Spinal cord (tissue), 10 donors: Measurements from ENCODE around the gene CPAMD8. TPM values are rescaled to one million over a fixed set of nuclear protein-coding genes. Genes with fewer than 3 reads are reported as not detected.
"Not testable (repeated sequence)": the region's sequence is repeated elsewhere in the genome, so short reads cannot be mapped to it uniquely, and the experiment has no call there.

Experiments
- DNase-seq, 6 donors: peaks; one replicate each; pipeline versions ENCODE4 v3.0.0 to v3.0.0-alpha.2; 2013 to 2015; ENCODE audit warnings: low spot score in 6 of 6, low read depth in 4 of 6
- H3K27ac ChIP-seq: one replicate; pipeline ENCODE4 v1.5.1; 2013; ENCODE audit warnings: low read depth, low read length, control low read depth
- H3K27me3 ChIP-seq: one replicate; pipeline ENCODE4 v1.6.1; 2013; ENCODE audit warnings: low read length; ENCODE audit not compliant: control insufficient read depth, insufficient read depth
- H3K36me3 ChIP-seq: one replicate; pipeline ENCODE4 v1.6.1; 2013; ENCODE audit warnings: low read length; ENCODE audit not compliant: control insufficient read depth, insufficient read depth
- H3K4me1 ChIP-seq: one replicate; pipeline ENCODE4 v1.6.1; 2013; ENCODE audit warnings: low read length; ENCODE audit not compliant: control insufficient read depth, insufficient read depth
- H3K4me3 ChIP-seq: one replicate; pipeline ENCODE4 v1.5.1; 2013; ENCODE audit warnings: low read depth, low read length, control low read depth
- H3K9me3 ChIP-seq: one replicate; pipeline ENCODE4 v1.6.1; 2013; ENCODE audit warnings: low read length; ENCODE audit not compliant: control insufficient read depth, insufficient read depth
- WGBS: methylation state at CpG from one replicate; pipeline ENCODE4 v1.1.5; 2013; ENCODE audit warnings: missing lambda C conversion rate; ENCODE audit not compliant: insufficient coverage; 5-methylcytosine and 5-hydroxymethylcytosine counted together
- polyA plus RNA-seq, 2 donors: library from polyadenylated mRNA; unstranded; fragments of 120-200 nt; gene quantifications; one replicate each; pipeline ENCODE4 v1.2.1, GENCODE V29; 2013; ENCODE audit not compliant: insufficient read length in 2 of 2
- total RNA-seq, 2 donors: library from RNA; depleted of rRNA in 1 of 2; stranded (reverse); fragments of 120-200 nt in 1 of 2; fragments of >200 nt in 1 of 2; gene quantifications; one replicate each; pipeline versions ENCODE4 v1.2.3 to v1.2.4, GENCODE V29; 2013 to 2014
- donor health status: healthy.

The CPAMD8 gene
- total and polyA plus RNA-seq, 4 donors = 9.7 to 117 (median 38.9) TPM

- DNase-seq = no peak
- H3K4me1 ChIP-seq = peaks cover 3% of the 10 kb centered on the region
- H3K4me3 ChIP-seq = no peak overlapping the region
- H3K27ac ChIP-seq = no peak overlapping the region
- peaks cover 78% of the 10 kb centered on the region for H3K36me3 ChIP-seq
- no peaks in the 10 kb centered on the region for H3K9me3 ChIP-seq
- no peaks in the 10 kb centered on the region for H3K27me3 ChIP-seq
- WGBS = 92% methylated on average over 11 of the region's 11 CpGs
Measured at GRCh38 chr19:16877581-16877980, 149.0 kb downstream of the CPAMD8 start.

DNA sequence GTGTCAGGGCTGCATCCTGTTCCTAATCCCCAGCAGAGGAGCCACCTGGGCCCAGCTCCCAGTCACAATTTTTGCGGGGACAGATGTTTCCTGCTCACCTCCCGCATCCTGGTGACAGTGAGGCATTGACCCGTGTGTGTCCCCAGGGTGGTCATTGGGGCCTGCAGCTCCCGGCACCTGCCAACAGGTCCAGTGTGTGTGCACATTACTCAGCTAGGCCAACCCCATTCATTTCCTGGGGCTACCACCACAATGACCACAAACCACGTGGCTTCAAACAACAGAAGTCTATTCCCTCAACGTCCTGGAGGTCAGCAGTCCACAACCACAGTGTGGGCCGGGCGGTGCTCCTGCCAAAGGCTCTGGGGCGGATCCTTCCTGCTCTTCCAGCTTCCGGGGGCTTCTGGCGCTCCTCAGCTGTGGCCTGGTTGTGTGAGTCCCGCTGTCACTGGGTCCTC is 149.7 kb downstream of the CPAMD8 start:
- peaks cover 3% of the 10 kb centered on the region for H3K4me1 ChIP-seq
- H3K36me3 ChIP-seq = peaks cover 84% of the 10 kb centered on the region
- H3K27me3 ChIP-seq = no peaks in the 10 kb centered on the region
- WGBS = 93% methylated on average over 12 of the region's 12 CpGs
- H3K4me3 ChIP-seq = no peak overlapping the region
- H3K9me3 ChIP-seq = no peaks in the 10 kb centered on the region
- DNase-seq = no peak
- no peak overlapping the region for H3K27ac ChIP-seq

GRCh38 chr19:16875584-16876555 is 150.7 kb downstream of the CPAMD8 start:
- peaks cover 89% of the 10 kb centered on the region for H3K36me3 ChIP-seq

GRCh38 chr19:16874978-16875299 is 151.7 kb downstream of the CPAMD8 start:
- not testable (repeated sequence) for H3K4me1 ChIP-seq, DNase-seq, H3K4me3 ChIP-seq, H3K27me3 ChIP-seq, H3K27ac ChIP-seq, H3K9me3 ChIP-seq
- H3K36me3 ChIP-seq = peaks cover 89% of the 10 kb centered on the region

More at GRCh38 chr19:16875584-16876555, 150.7 kb downstream of the CPAMD8 start:
- Histone ChIP-seq H3K4me1 (peaks cover 3% of the 10 kb centered on the region), H3K27me3 (no peaks in the 10 kb centered on the region), H3K9me3 (no peaks in the 10 kb centered on the region), H3K27ac (no peak overlapping the region), H3K4me3 (no peak overlapping the region)
- DNase-seq = no peak
- 94% methylated on average over 39 of the region's 39 CpGs for WGBS

GRCh38 chr19:16874250-16874977 is 152.2 kb downstream of the CPAMD8 start:
- peaks cover 3% of the 10 kb centered on the region for H3K4me1 ChIP-seq
- WGBS = 100% methylated on average over 1 of the region's 1 CpG
- no peaks in the 10 kb centered on the region for H3K9me3 ChIP-seq
- no peak overlapping the region for H3K27ac ChIP-seq
- H3K36me3 ChIP-seq = peaks cover 89% of the 10 kb centered on the region
- no peaks in the 10 kb centered on the region for H3K27me3 ChIP-seq
- no peak overlapping the region for H3K4me3 ChIP-seq
- DNase-seq = no peak

DNA sequence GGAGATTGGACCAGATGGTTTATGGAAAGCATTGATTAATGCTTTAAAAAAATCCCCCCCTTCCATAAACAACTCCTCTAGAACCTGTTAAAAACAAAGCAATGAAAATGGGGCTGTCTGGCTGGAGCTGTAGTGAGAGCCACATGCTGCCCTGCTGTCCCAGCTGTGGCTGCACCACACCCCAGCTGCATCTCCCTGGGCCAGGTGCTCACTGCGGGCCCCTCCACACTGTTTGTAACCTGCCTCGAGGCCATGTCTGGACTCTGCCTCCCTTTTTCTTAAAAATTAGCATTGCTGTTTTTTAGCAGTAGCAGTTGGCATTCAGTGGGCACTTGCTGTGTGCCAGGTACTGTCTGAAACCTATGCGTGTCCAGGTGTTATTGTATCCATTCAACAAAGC is 153.0 kb downstream of the CPAMD8 start:
- Histone ChIP-seq H3K27me3 (no peaks in the 10 kb centered on the region), H3K9me3 (no peaks in the 10 kb centered on the region), H3K4me1 (peaks cover 3% of the 10 kb centered on the region), H3K4me3 (no peak overlapping the region), H3K36me3 (peaks cover 89% of the 10 kb centered on the region), H3K27ac (no peak overlapping the region)
- no peak for DNase-seq
- 97% methylated on average over 3 of the region's 3 CpGs for WGBS

DNA sequence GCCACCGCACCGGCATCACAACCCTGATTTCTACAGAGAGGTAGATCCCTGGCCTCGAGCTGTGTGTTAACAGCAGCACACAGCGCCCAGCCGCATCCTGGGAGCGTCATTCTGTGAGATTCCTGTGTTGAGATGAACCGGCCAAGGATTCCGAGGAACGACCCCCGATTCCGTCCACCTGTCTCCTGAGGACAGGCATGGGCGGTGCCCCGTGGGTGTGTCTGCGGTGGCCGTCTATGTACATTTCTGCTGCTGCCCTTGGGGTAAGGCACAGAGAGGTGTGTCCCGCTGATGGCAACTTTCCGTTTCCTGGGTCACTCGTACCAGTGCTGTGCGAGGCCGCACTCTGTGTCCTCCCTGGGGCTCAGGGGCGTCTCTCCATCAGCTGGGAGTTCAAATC is 153.9 kb downstream of the CPAMD8 start:
- no peaks in the 10 kb centered on the region for H3K27me3 ChIP-seq
- H3K9me3 ChIP-seq = no peaks in the 10 kb centered on the region
- no peak for DNase-seq
- H3K4me1 ChIP-seq = peaks cover 3% of the 10 kb centered on the region
- WGBS = 95% methylated on average over 21 of the region's 21 CpGs
- H3K27ac ChIP-seq = no peak overlapping the region
- no peak overlapping the region for H3K4me3 ChIP-seq
- peaks cover 89% of the 10 kb centered on the region for H3K36me3 ChIP-seq

DNA sequence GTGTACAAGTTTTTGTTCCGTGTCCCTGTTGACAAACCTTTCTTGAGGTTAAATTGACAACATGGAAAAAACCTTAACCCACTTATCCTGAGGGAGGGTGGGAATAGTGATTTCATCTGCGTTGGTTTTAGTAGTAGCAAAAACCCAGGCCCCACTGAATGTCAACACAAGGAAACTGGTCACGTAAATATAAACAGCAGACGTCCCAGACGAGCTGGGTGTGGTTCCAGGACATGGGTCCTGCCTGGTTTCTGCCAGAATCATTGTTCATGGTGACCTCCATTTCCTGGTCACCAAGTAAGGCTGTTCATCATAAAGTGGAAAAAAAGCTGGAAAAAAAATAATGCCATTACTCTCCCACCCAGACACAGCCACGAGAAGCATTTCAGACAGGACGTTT is 154.7 kb downstream of the CPAMD8 start:
- Histone ChIP-seq H3K27me3 (no peaks in the 10 kb centered on the region), H3K9me3 (no peaks in the 10 kb centered on the region), H3K4me1 (peaks cover 3% of the 10 kb centered on the region), H3K36me3 (peaks cover 89% of the 10 kb centered on the region), H3K4me3 (no peak overlapping the region), H3K27ac (no peak overlapping the region)
- 80% methylated on average over 3 of the region's 7 CpGs for WGBS
- DNase-seq = no peak

DNA sequence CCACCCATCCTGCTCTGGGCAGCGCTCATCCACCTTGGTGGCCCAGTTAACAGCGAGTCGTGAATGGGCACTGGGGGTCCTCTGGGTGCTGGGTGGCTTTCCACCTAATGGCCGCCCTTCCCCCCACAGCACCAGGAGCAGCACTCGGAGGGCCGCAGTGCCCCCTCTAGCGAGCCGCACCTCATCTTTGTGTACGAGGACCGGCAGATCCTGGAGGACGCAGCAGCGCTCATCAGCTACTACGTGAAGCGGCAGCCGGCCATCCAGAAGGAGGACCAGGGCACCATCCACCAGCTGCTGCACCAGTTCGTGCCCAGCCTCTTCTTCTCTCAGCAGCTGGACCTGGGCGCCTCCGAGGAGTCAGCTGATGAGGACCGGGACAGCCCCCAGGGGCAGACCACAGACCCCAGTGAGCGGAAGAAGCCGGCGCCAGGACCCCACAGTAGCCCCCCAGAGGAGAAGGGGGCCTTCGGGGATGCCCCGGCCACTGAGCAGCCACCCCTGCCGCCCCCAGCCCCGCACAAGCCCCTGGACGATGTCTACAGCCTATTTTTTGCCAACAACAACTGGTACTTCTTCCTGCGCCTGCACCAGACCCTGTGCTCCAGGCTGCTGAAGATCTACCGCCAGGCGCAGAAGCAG is 157.2 kb downstream of the CPAMD8 start:
- peaks cover 96% of the 10 kb centered on the region for H3K36me3 ChIP-seq
- no peaks in the 10 kb centered on the region for H3K9me3 ChIP-seq
- 95% methylated on average over 27 of the region's 30 CpGs for WGBS
- peaks cover 3% of the 10 kb centered on the region for H3K4me1 ChIP-seq
- H3K27ac ChIP-seq = no peak overlapping the region
- H3K27me3 ChIP-seq = no peaks in the 10 kb centered on the region
- H3K4me3 ChIP-seq = no peak overlapping the region
- DNase-seq = no peak
